Fibroblast of lung (primary cell): ENCODE measurements around the gene MACROD1.

Source experiments
- CTCF ChIP-seq, 2 donors: IDR thresholded peaks in 1 of 2; conservative IDR thresholded peaks in 1 of 2; 1 replicate in 1 of 2; 2 replicates in 1 of 2; pipeline ENCODE4 v1.5.1; 2011 to 2012; ENCODE audit warnings: low read length in 2 of 2, control low read depth in 1 of 2, inconsistent platforms in 1 of 2, low read depth in 1 of 2, mild to moderate bottlenecking in 1 of 2
- EZH2 ChIP-seq: IDR thresholded peaks from 2 replicates; pipeline ENCODE4 v1.5.1; 2012; ENCODE audit warnings: low read length, control low read depth, mild to moderate bottlenecking; ENCODE audit errors: missing control alignments

GRCh38 chr11:64084951-64085710 is 80.8 kb downstream of the MACROD1 start:
- TF ChIP-seq CTCF (conservative IDR thresholded peaks at IDR 0.05 in 1 of 2, IDR thresholded peaks at IDR 0.05 in 1 of 2; ENCODE audit: low read depth in 1 of 2, low read length in 2 of 2) = no peak
- TF ChIP-seq EZH2 = no peak
